Measurements from ENCODE around the gene CLMN. TPM values are rescaled to one million over a fixed set of nuclear protein-coding genes. Genes with fewer than 3 reads are reported as not detected.

CLMN gene
- total RNA-seq, 1 donor from 2014 or later, result 26.8 TPM

DNA sequence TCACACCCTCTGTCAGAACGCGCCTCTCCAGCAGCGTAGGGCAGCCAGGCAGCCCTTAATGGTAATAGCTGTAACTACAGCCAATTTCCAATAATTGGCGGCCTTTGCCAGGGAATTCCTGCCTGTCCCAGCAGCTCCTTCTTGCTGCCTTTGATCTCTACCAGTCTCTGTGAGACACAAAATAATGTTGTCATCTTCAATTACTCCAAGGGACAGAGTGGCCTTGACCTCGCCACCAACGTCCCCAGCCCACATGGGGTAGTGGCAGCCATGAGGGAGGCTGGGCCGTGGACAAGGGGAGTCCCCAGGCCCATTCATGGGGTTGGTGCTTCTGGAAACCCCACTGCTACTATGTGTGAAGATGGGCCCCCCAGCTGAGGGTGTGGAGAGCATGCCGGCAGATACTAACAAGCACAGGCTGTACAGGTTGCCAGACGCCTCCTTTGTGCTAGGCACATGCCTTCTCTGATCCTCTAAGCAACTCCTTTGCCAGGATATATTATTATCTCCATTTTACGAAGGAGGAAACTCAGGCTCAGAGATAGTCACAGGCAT lies 17.4 kb upstream of the CLMN start:
- Histone ChIP-seq H3K9me3 (no peaks in the 10 kb centered on the region), H3K27ac (no peak overlapping the region), H3K27me3 (ENCODE audit: low read depth) (no peaks in the 10 kb centered on the region), H3K36me3 (no peaks in the 10 kb centered on the region), H3K4me1 (no peaks in the 10 kb centered on the region), H3K4me3 (no peak overlapping the region)
- DNase-seq, result no peak
- ATAC-seq, result no peak
- intact Hi-C loops (cut with DNase I), result no loop called here
- TF ChIP-seq CTCF (IDR thresholded peaks at IDR 0.05), result no peak

DNA sequence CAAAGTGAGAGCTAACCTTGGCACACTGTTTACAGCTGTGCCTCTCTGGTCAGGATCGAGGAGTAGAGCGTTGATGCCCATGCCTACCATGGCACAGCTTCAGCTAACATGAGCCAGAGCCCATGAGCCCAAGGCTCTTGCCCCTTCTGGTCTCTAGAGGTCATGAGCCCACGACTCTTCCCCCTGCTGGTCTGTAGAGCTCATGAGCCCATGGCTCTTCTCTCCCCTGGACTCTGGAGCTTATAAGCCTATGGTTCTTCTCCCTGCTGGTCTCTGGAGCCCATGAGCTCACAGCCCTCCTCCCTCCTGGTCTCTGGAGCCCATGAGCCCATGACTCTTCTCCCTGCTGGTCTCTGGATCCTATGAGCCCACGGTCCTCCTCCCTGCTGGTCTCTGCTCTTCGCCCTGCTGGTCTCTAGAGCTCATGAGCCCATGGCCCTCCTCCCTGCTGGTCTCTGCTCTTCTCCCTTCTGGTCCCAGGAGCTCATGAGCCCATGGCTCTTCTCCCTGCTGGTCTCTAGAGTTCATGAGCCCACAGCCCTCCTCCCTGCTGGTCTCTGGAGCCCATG lies 16.6 kb upstream of the CLMN start:
- no peak overlapping the region for H3K4me3 ChIP-seq
- H3K27ac ChIP-seq, result no peak overlapping the region
- H3K4me1 ChIP-seq, result no peaks in the 10 kb centered on the region
- ATAC-seq (no peak), DNase-seq (no peak)
- no peaks in the 10 kb centered on the region for H3K9me3 ChIP-seq
- no peak for TF ChIP-seq CTCF (IDR thresholded peaks at IDR 0.05)
- H3K27me3 ChIP-seq (ENCODE audit: low read depth), result no peaks in the 10 kb centered on the region
- H3K36me3 ChIP-seq, result no peaks in the 10 kb centered on the region
- intact Hi-C loops (cut with DNase I), result no loop called here

GRCh38 chr14:95335071-95335470 lies 15.4 kb upstream of the CLMN start:
- Histone ChIP-seq H3K4me3 (no peak overlapping the region), H3K9me3 (no peaks in the 10 kb centered on the region), H3K4me1 (no peaks in the 10 kb centered on the region), H3K36me3 (no peaks in the 10 kb centered on the region), H3K27ac (no peak overlapping the region), H3K27me3 (ENCODE audit: low read depth) (no peaks in the 10 kb centered on the region)
- TF ChIP-seq CTCF (IDR thresholded peaks at IDR 0.05), result no peak
- no peak for ATAC-seq
- DNase-seq, result no peak
- intact Hi-C loops (cut with DNase I), result no loop called here

DNA sequence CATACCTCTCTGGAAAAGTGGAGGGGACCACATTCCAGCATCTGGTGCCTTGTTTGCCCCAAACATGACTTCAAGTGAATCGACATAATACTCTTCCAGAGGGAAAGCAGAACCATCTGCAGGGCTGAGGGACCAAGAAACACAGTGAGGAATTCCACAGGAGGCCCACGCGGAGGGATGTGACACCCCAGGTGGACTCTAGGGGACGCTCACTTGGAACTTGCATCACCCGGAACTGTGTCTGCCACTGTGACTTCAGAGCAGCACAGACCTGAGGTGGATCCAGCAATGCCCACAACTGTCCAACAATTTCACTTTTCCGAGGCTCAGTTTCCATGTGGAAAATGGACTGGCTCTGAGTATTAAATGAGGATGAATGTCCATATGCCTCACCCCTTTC lies 14.3 kb upstream of the CLMN start:
- Histone ChIP-seq H3K9me3 (no peaks in the 10 kb centered on the region), H3K4me3 (no peak overlapping the region), H3K4me1 (no peaks in the 10 kb centered on the region), H3K36me3 (no peaks in the 10 kb centered on the region), H3K27ac (no peak overlapping the region), H3K27me3 (ENCODE audit: low read depth) (no peaks in the 10 kb centered on the region)
- no peak for TF ChIP-seq CTCF (IDR thresholded peaks at IDR 0.05)
- intact Hi-C loops (cut with DNase I), result no loop called here
- ATAC-seq, result no peak
- no peak for DNase-seq

GRCh38 chr14:95332641-95333040 lies 12.9 kb upstream of the CLMN start:
- ATAC-seq (no peak), DNase-seq (no peak)
- Histone ChIP-seq H3K4me1 (no peaks in the 10 kb centered on the region), H3K4me3 (no peak overlapping the region), H3K9me3 (no peaks in the 10 kb centered on the region), H3K27ac (no peak overlapping the region), H3K27me3 (ENCODE audit: low read depth) (no peaks in the 10 kb centered on the region), H3K36me3 (no peaks in the 10 kb centered on the region)
- TF ChIP-seq CTCF (IDR thresholded peaks at IDR 0.05), result no peak
- intact Hi-C loops (cut with DNase I), result no loop called here

Data from lower lobe of right lung (tissue), 2 donors.